HepG2 (cell line): ENCODE measurements around the gene FAM3A. TPM values are rescaled to one million over a fixed set of nuclear protein-coding genes. Genes with fewer than 3 reads are reported as not detected.

Source experiments
- CREM ChIP-seq, 2 experiments: sonication (generic) in 1 of 2; formaldehyde crosslinking in 1 of 2; IDR thresholded peaks; 2 replicates each; pipeline versions ENCODE4 v1.4.0 to v1.6.1; 2016 to 2020; ENCODE audit warnings: antibody characterized with exemption in 1 of 2, mild to moderate bottlenecking in 1 of 2, missing genetic modification reagents in 1 of 2
- MAZ ChIP-seq, 2 experiments: sonication (generic) in 1 of 2; formaldehyde crosslinking in 1 of 2; IDR thresholded peaks; 2 replicates each; pipeline versions ENCODE4 v1.5.0 to v1.6.1; 2012 to 2020; ENCODE audit warnings: low read depth in 2 of 2, mild to moderate bottlenecking in 2 of 2, borderline replicate concordance in 1 of 2, improper control_type of control experiment in 1 of 2, low read length in 1 of 2, missing genetic modification reagents in 1 of 2, moderate library complexity in 1 of 2
- MXI1 ChIP-seq: IDR thresholded peaks from 3 replicates; pipeline ENCODE4 v1.6.1; 2012; ENCODE audit warnings: low read depth, low read length, inconsistent platforms, borderline replicate concordance
- NFE2L1 ChIP-seq: sonication (generic); formaldehyde crosslinking; IDR thresholded peaks from 2 replicates; pipeline ENCODE4 v1.4.0; 2020; ENCODE audit warnings: missing genetic modification reagents, mild to moderate bottlenecking, borderline replicate concordance
- PATZ1 ChIP-seq: sonication (generic); formaldehyde crosslinking; IDR thresholded peaks from 2 replicates; pipeline ENCODE4 v1.4.0; 2020; ENCODE audit warnings: missing genetic modification reagents
- PBX3 ChIP-seq: sonication (generic); formaldehyde crosslinking; IDR thresholded peaks from 2 replicates; pipeline ENCODE4 v1.8.1; 2023; ENCODE audit warnings: missing genetic modification reagents, inconsistent platforms, borderline replicate concordance
- SAP130 ChIP-seq: IDR thresholded peaks from 2 replicates; pipeline ENCODE4 v1.6.1; 2016; ENCODE audit warnings: low read depth
- SOX6 ChIP-seq, 2 experiments: fragments of 450-650 bp in 1 of 2; sonication (generic) in 1 of 2; formaldehyde crosslinking in 1 of 2; IDR thresholded peaks; 2 replicates each; pipeline versions ENCODE4 v1.4.0 to v1.6.1; 2017 to 2020; ENCODE audit warnings: antibody characterized with exemption in 1 of 2, mild to moderate bottlenecking in 1 of 2, missing genetic modification reagents in 1 of 2
- SP4 ChIP-seq: sonication (generic); formaldehyde crosslinking; IDR thresholded peaks from 2 replicates; pipeline ENCODE4 v1.8.1; 2023; ENCODE audit warnings: mild to moderate bottlenecking, missing genetic modification reagents
- TAF1 ChIP-seq: sonication (generic); formaldehyde crosslinking; IDR thresholded peaks from 2 replicates; pipeline ENCODE4 v1.4.0; 2020; ENCODE audit warnings: missing genetic modification reagents
- ZIK1 ChIP-seq: sonication (generic); formaldehyde crosslinking; IDR thresholded peaks from 2 replicates; pipeline ENCODE4 v1.5.0; 2020; ENCODE audit warnings: mild to moderate bottlenecking, low read depth, missing genetic modification reagents, borderline replicate concordance
- ZNF616 ChIP-seq: sonication (generic); formaldehyde crosslinking; IDR thresholded peaks from 2 replicates; pipeline ENCODE4 v1.5.0; 2020; ENCODE audit warnings: low read depth, mild to moderate bottlenecking, missing genetic modification reagents
- ZNF777 ChIP-seq: sonication (generic); formaldehyde crosslinking; IDR thresholded peaks from 2 replicates; pipeline ENCODE4 v1.4.0; 2020; ENCODE audit warnings: missing genetic modification reagents
- polyA plus RNA-seq, 8 experiments: library from polyadenylated mRNA; depleted of rRNA in 3 of 8; stranded (reverse) in 7 of 8; unstranded in 1 of 8; fragments of >200 nt; fragmentation: Illumina TruSeq in 4 of 8; extraction: Trizol in 4 of 8; gene quantifications; 2 replicates each; pipeline versions ENCODE4 v1.2.1 to v1.2.3, GENCODE V29; 2011 to 2016; ENCODE audit warnings: low read depth in 4 of 8, missing spikeins in 1 of 8, mixed read lengths in 1 of 8; ENCODE audit not compliant: insufficient read depth in 1 of 8
- total RNA-seq, 5 experiments: library from RNA; depleted of rRNA; stranded (reverse); fragments of >200 nt; fragmentation: Illumina TruSeq; extraction: Trizol; gene quantifications; 2 replicates each; pipeline ENCODE4 v1.2.3, GENCODE V29; 2016; ENCODE audit warnings: low read depth in 1 of 5
- TF ChIP-seq, protein P1 (sequence below): sonication (generic); formaldehyde crosslinking; IDR thresholded peaks from 2 replicates; pipeline ENCODE4 v1.9.0; 2022; ENCODE audit warnings: low read depth, missing genetic modification reagents
- TF ChIP-seq, protein P2 (sequence below), 2 experiments: sonication (generic) in 1 of 2; formaldehyde crosslinking in 1 of 2; IDR thresholded peaks; 2 replicates each; pipeline versions ENCODE4 v1.6.1 to v1.9.0; 2014 to 2022; ENCODE audit warnings: antibody characterized with exemption in 1 of 2, borderline replicate concordance in 1 of 2, inconsistent platforms in 1 of 2, low read depth in 1 of 2, missing genetic modification reagents in 1 of 2

FAM3A gene
- total and polyA plus RNA-seq, 2 of the 13 experiments (the other 11 are each of a cell fraction or from before 2014, with no cell fraction given): 11.2 to 22.7 TPM

GRCh38 chrX:154490414-154491083 is 25.5 kb downstream of the FAM3A start, which contains the start of gene SLC10A3 (continued):
- TF ChIP-seq PATZ1: 0 out of 2 replicates have a peak, but pooled peaks have one; percentile 9
- no peak for TF ChIP-seq MAZ (IDR thresholded peaks at IDR 0.05; ENCODE audit: borderline replicate concordance, low read depth, low read length)
- TF ChIP-seq MAZ (CRISPR knock-in tag; IDR thresholded peaks at IDR 0.05; ENCODE audit: low read depth): peak; percentile 47
- no peak for TF ChIP-seq NFE2L1 (CRISPR knock-in tag)
- TF ChIP-seq, protein P1, sequence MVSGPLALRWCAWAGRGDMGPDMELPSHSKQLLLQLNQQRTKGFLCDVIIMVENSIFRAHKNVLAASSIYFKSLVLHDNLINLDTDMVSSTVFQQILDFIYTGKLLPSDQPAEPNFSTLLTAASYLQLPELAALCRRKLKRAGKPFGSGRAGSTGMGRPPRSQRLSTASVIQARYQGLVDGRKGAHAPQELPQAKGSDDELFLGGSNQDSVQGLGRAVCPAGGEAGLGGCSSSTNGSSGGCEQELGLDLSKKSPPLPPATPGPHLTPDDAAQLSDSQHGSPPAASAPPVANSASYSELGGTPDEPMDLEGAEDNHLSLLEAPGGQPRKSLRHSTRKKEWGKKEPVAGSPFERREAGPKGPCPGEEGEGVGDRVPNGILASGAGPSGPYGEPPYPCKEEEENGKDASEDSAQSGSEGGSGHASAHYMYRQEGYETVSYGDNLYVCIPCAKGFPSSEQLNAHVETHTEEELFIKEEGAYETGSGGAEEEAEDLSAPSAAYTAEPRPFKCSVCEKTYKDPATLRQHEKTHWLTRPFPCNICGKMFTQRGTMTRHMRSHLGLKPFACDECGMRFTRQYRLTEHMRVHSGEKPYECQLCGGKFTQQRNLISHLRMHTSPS: 0 out of 2 replicates have a peak, but pooled peaks have one; percentile 23
- TF ChIP-seq PBX3 (CRISPR knock-in tag): no peak
- TF ChIP-seq SOX6 (IDR thresholded peaks at IDR 0.05): no peak
- TF ChIP-seq SOX6 (CRISPR knock-in tag; IDR thresholded peaks at IDR 0.05): peak; percentile 27; the same call in 1 of the 2 replicates
- TF ChIP-seq, protein P2, sequence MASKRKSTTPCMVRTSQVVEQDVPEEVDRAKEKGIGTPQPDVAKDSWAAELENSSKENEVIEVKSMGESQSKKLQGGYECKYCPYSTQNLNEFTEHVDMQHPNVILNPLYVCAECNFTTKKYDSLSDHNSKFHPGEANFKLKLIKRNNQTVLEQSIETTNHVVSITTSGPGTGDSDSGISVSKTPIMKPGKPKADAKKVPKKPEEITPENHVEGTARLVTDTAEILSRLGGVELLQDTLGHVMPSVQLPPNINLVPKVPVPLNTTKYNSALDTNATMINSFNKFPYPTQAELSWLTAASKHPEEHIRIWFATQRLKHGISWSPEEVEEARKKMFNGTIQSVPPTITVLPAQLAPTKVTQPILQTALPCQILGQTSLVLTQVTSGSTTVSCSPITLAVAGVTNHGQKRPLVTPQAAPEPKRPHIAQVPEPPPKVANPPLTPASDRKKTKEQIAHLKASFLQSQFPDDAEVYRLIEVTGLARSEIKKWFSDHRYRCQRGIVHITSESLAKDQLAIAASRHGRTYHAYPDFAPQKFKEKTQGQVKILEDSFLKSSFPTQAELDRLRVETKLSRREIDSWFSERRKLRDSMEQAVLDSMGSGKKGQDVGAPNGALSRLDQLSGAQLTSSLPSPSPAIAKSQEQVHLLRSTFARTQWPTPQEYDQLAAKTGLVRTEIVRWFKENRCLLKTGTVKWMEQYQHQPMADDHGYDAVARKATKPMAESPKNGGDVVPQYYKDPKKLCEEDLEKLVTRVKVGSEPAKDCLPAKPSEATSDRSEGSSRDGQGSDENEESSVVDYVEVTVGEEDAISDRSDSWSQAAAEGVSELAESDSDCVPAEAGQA (IDR thresholded peaks at IDR 0.05; ENCODE audit: low read depth): peak; percentile 55; the same call in 1 of the 2 replicates
- TF ChIP-seq, protein P2 (CRISPR knock-in tag; IDR thresholded peaks at IDR 0.05; ENCODE audit: borderline replicate concordance): no peak
- TF ChIP-seq MXI1: peak; percentile 45; the same call in 1 of the 3 replicates
- TF ChIP-seq ZIK1: no peak
- TF ChIP-seq ZNF616 (CRISPR knock-in tag): no peak
- TF ChIP-seq SP4 (CRISPR knock-in tag): peak; percentile 62; the same call in 1 of the 2 replicates
- TF ChIP-seq CREM (IDR thresholded peaks at IDR 0.05): peak; percentile 22; the same call in 1 of the 2 replicates
- TF ChIP-seq CREM (CRISPR knock-in tag; IDR thresholded peaks at IDR 0.05): no peak
- peak; percentile 22; the same call in 1 of the 2 replicates for TF ChIP-seq ZNF777 (CRISPR knock-in tag)
- TF ChIP-seq SAP130: peak; percentile 62
- TF ChIP-seq TAF1 (CRISPR knock-in tag): peak; percentile 69
